Measurements from ENCODE around the gene OXT.

OXT gene

DNA sequence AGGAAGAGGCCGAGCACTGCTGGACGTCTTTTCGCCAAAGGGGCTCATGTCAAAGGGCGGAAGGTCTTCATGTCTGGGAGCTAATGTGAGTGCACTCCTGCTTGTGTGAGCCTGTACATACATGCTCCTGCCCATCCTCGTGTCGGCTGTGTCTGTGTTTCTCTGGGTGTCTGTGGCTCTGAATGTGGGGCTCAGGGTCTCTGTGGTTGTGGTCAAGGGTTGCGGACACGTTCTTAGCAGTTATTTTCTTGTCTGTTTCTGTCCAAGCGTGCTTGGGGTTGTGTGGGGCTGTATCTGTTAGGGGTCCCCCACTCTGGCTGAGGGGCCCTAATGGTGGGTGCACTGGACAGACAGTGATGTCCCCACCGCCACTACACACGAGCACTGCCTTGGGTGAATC lies 10.2 kb downstream of the OXT start:
- ATAC-seq: peak; percentile 6; the same call in 1 of the 3 replicates
- no peak for TF ChIP-seq SNAI2 (CRISPR knock-in tag; IDR thresholded peaks at IDR 0.05)
- no peak for TF ChIP-seq TOX (CRISPR knock-in tag; IDR thresholded peaks at IDR 0.05; ENCODE audit: borderline replicate concordance)
- TF ChIP-seq BACH2 (CRISPR knock-in tag; IDR thresholded peaks at IDR 0.05; ENCODE audit: borderline replicate concordance): no peak
- TF ChIP-seq ARNTL (CRISPR knock-in tag; IDR thresholded peaks at IDR 0.05; ENCODE audit: borderline replicate concordance, low read depth): no peak
- TF ChIP-seq TCF4 (CRISPR knock-in tag; IDR thresholded peaks at IDR 0.05; ENCODE audit: borderline replicate concordance): no peak
- TF ChIP-seq ESRRG (CRISPR knock-in tag; IDR thresholded peaks at IDR 0.05): no peak
- no peak for TF ChIP-seq RARB (CRISPR knock-in tag; IDR thresholded peaks at IDR 0.05)
- no peak for TF ChIP-seq ZNF70 (CRISPR knock-in tag; IDR thresholded peaks at IDR 0.05)
- TF ChIP-seq OSR1 (CRISPR knock-in tag; IDR thresholded peaks at IDR 0.05): no peak
- TF ChIP-seq PATZ1 (CRISPR knock-in tag; IDR thresholded peaks at IDR 0.05; ENCODE audit: borderline replicate concordance): no peak
- TF ChIP-seq TSHZ2 (CRISPR knock-in tag; IDR thresholded peaks at IDR 0.05): no peak

DNA sequence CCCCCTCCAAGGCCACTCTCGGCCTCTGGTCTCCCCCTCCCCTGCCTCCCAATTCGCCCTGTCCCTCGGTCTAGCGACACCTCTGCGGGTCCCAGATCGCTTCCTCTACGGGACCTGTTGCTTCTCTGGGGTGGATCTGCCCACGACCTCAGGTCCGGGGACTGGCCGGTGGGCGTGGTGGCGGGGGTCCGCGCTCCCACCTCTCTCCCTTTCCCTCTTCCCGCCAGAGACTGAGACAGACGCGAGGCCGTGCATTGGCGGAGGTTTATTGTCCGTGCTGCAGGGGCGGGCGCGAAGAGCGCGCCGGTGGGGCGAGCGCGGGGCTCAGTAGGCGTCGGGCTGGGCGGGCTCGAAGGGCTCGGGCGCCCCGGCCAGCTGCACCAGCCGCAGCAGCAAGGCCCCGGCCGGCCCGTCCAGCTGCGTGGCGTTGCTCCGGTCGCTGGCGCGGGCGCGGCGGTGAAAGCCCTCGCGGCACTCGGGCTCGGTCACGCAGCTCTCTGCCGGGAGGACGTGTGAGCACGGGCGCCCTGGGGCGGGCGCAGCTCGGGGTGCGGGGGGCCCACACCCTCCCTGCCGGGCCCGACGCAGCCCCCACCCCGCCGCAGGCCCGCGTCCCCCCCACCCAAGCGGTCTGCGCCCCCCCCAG lies 11.0 kb downstream of the OXT start:
- TF ChIP-seq OSR1 (CRISPR knock-in tag; IDR thresholded peaks at IDR 0.05) (no peak), ZFP3 (CRISPR knock-in tag; IDR thresholded peaks at IDR 0.05) (no peak), GLIS3 (CRISPR knock-in tag; IDR thresholded peaks at IDR 0.05) (no peak), ZC3H10 (CRISPR knock-in tag; IDR thresholded peaks at IDR 0.05) (no peak), CREB5 (CRISPR knock-in tag; IDR thresholded peaks at IDR 0.05; ENCODE audit: low read depth) (no peak), SNAI2 (CRISPR knock-in tag; IDR thresholded peaks at IDR 0.05) (no peak), ZFP30 (CRISPR knock-in tag; IDR thresholded peaks at IDR 0.05) (no peak), CSDC2 (CRISPR knock-in tag; IDR thresholded peaks at IDR 0.05) (no peak), ARNTL (CRISPR knock-in tag; IDR thresholded peaks at IDR 0.05; ENCODE audit: borderline replicate concordance, low read depth) (no peak), PPARA (CRISPR knock-in tag; IDR thresholded peaks at IDR 0.05; ENCODE audit: borderline replicate concordance) (no peak), ZNF8 (CRISPR knock-in tag; IDR thresholded peaks at IDR 0.05) (no peak), TOX (CRISPR knock-in tag; IDR thresholded peaks at IDR 0.05; ENCODE audit: borderline replicate concordance) (no peak)
- TF ChIP-seq, protein P1, sequence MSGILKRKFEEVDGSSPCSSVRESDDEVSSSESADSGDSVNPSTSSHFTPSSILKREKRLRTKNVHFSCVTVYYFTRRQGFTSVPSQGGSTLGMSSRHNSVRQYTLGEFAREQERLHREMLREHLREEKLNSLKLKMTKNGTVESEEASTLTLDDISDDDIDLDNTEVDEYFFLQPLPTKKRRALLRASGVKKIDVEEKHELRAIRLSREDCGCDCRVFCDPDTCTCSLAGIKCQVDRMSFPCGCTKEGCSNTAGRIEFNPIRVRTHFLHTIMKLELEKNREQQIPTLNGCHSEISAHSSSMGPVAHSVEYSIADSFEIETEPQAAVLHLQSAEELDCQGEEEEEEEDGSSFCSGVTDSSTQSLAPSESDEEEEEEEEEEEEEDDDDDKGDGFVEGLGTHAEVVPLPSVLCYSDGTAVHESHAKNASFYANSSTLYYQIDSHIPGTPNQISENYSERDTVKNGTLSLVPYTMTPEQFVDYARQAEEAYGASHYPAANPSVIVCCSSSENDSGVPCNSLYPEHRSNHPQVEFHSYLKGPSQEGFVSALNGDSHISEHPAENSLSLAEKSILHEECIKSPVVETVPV (CRISPR knock-in tag; IDR thresholded peaks at IDR 0.05): no peak
- peak; percentile 50 for ATAC-seq

DNA sequence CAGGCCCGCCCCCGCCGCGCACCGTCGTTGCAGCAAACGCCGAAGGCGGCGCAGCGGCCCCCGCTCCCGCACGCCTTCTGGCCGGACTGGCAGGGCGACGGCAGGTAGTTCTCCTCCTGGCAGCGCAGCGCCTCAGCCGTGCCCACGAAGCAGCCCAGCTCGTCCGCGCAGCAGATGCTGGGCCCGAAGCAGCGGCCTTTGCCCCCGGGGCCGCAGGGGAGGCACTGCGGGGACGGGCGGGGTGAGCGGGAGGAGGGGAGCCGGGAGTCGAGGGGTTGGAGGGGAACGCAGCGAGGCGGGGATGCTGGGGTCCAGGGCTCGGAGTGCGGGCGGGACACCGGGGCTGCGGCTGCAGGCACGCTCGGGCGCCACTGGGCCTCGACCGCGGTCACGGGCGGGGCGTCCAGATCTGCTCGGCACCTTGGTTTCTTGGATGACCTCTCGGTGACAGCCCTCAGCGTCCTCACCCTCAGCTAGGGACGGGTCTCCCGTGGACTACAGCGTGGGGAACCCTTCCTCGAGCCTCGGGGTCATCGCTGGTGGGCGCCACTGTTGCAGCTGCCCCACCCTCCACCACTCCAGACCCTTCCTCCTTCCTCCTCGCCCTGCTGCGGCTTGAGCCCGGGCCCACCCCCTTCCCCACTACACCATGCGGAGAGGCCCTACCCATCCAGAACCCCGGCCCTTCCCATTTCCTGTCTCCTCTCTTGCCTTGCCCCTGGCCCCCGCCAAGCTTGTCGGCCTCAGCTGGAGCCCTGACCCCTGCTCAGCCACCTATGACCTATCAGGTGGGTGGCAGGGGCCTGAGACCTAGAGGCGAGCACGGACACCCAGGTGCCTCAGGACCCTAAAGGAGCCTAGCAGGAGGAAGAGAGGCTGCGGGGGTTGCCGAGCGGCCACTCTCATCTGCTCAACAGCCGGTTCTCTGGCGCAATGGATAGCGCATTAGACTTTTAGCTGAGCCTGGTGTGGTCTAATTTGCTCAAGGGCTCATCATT lies 11.8 kb downstream of the OXT start:
- ATAC-seq: no peak
- TF ChIP-seq ZNF8 (CRISPR knock-in tag; IDR thresholded peaks at IDR 0.05) (no peak), ZNF70 (CRISPR knock-in tag; IDR thresholded peaks at IDR 0.05) (no peak), OSR1 (CRISPR knock-in tag; IDR thresholded peaks at IDR 0.05) (no peak), ZFP30 (CRISPR knock-in tag; IDR thresholded peaks at IDR 0.05) (no peak), ISL1 (CRISPR knock-in tag; IDR thresholded peaks at IDR 0.05) (no peak)
- TF ChIP-seq, protein P2, sequence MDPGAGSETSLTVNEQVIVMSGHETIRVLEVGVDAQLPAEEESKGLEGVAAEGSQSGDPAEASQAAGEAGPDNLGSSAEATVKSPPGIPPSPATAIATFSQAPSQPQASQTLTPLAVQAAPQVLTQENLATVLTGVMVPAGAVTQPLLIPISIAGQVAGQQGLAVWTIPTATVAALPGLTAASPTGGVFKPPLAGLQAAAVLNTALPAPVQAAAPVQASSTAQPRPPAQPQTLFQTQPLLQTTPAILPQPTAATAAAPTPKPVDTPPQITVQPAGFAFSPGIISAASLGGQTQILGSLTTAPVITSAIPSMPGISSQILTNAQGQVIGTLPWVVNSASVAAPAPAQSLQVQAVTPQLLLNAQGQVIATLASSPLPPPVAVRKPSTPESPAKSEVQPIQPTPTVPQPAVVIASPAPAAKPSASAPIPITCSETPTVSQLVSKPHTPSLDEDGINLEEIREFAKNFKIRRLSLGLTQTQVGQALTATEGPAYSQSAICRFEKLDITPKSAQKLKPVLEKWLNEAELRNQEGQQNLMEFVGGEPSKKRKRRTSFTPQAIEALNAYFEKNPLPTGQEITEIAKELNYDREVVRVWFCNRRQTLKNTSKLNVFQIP (CRISPR knock-in tag; IDR thresholded peaks at IDR 0.05; ENCODE audit: borderline replicate concordance, low read depth): no peak

Data from SK-N-SH treated with all-trans-retinoic acid at 6 μM for 48 hours (cell line).